GM19463 (cell line): ENCODE data around the gene EXOC5.

ENCODE experiments used
- ATAC-seq: cut with Tn5 transposase; IDR thresholded peaks from one replicate; pipeline ENCODE4 v1.9.1; 2021; ENCODE audit warnings: mild to moderate bottlenecking, moderate library complexity; ENCODE audit not compliant: unreplicated experiment

EXOC5 gene

DNA sequence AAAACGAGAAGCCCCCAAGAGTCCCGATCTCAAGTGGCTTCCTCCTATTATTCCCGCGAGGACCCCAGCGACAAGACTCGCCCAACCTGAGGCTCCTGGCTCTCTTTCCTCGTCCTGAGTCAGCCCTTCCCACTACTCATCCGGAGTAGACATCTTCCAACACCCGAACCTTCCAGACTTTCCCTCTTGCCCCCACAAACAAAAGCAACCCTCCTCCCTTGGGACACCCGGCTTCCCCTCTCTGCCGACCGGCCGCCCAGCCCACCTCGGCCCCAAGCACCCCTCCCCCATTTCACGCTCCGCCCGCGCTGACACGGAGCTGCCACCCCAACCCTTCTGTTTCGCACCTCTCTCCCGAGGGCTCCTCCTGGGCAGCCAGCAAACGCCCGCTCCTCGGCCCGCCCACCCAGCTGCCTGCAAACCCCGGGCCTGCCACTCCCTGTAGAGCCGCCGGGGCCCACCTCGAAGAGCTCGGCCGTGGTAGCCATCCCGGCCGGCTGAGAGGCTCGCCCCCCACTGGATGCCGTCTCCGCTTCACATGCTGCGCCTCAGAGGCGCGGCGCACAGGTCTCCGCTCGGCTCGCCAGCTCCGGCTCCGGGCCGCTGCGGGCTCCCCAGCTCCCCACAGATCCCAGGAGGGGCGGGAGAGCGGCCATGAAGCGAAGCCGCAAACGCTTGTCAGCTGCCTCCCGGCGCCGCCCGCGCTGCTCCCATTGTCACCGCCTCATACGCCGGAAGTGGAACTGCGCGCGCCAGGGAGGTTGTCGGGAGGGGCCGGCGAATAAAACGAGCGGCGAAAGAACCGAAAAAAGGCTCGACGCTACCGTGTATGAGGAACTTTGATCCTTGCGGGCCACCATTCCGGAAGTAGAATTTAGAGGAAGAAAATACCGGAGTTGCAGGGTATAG, at the start of gene EXOC5, which contains the start of gene AP5M1:
EXOC5 (minus strand) TSS at position 745 of the 909 bp plus-strand sequence; CDS start at position 488, 257 bp downstream.
AP5M1 (plus strand) TSS at position 811 of the 909 bp plus-strand sequence. CDS start 344 bp downstream, outside the sequence.
- peak; percentile 82 for ATAC-seq

GRCh38 chr14:57317248-57317833, 48.6 kb upstream of the EXOC5 start:
- ATAC-seq = no peak

GRCh38 chr14:57314396-57315089, 45.8 kb upstream of the EXOC5 start:
- no peak for ATAC-seq

- no peak for ATAC-seq
Observed at GRCh38 chr14:57302883-57303282, 34.2 kb upstream of the EXOC5 start.

- no peak for ATAC-seq
Observed at GRCh38 chr14:57299511-57299910, 30.8 kb upstream of the EXOC5 start.

GRCh38 chr14:57297852-57298251, 29.1 kb upstream of the EXOC5 start:
- no peak for ATAC-seq

GRCh38 chr14:57295239-57295638, 26.5 kb upstream of the EXOC5 start:
- ATAC-seq = no peak

DNA sequence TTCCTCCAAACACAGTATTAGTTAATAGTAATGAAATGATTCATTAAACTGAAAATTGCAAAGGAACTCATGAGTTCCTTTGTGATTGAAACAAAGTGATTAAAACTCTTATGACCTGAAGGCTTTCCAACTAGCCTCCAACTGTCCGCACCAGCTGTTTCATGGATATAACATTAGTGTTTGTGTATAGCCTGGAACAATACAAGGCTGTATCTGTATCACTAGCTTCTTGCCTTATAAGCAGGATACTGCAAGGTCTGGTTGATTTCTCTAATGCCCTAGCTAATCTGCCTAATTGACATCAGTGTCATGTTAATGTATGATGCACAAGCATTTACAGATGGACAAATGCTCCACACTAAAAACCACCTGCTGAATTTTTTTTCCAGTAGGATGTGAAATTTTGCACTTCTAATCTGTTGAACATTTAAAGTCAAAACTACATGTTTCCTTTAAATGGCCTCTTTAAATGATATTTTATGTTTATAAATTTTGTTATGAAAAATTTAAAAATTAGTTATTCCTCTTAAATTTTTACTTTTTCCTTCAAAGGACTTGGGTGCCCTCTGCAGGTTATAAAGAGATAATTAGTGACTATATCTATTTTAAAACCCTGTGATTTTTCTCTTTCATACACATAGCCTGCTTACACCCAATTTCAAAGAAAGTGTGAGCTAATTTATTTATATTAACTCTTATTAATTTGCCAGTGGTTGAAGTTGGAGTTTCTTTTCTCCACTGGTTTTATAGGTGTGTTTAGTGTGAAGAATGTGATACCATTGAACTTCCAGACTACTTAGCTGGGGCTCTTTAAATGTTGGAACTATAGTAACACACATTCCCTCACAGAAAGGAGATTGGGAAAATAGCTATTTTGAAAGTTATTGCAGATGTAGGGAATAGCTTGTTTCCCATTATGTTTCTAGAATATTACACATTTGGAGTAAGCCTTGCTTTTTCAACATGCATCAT, 25.4 kb upstream of the EXOC5 start:
- no peak for ATAC-seq

GRCh38 chr14:57291692-57292647, 23.3 kb upstream of the EXOC5 start:
- no peak for ATAC-seq

DNA sequence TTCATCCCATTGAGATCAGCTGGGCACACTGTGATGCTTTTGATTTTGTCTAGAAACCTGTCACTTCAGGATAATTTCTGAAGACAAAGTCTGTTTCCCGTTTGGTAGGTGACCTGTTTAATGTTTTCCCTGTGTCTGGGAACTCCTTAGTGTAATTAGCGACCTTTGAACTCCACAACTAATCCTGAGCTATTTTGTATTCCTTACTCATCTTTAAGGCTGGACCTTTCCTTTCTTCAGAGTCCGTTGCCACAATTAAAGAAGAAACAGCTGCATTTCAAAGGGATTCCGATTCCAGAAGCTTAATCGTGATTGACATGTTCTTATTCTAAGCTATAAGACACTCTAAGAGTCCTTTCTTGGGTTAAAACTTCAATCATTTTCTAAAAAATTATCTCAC, 22.0 kb upstream of the EXOC5 start:
- ATAC-seq = no peak

DNA sequence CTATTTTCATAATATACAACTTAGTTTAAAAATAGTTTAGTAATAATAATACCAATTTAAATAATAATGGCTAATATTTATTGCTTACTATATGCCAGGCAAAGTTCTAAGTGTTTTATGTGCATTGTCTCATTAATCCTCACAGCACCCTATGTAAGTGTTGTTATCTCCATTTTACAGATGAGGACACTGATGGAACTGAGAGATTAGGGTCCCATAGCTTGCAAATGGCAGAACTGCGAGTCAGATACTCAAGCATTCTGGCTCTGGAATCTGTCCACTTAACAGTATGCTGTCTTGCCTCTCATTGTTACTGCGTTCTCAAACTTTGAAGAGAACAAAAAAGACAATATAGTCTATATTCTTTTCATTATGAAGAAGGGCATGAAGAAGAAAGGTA, 19.0 kb upstream of the EXOC5 start:
- ATAC-seq = no peak

- no peak for ATAC-seq
Observed at GRCh38 chr14:57277062-57277461, 8.4 kb upstream of the EXOC5 start.

GRCh38 chr14:57275023-57275664, 6.4 kb upstream of the EXOC5 start:
- ATAC-seq = no peak

- no peak for ATAC-seq
Observed at GRCh38 chr14:57274551-57274950, 5.8 kb upstream of the EXOC5 start.

DNA sequence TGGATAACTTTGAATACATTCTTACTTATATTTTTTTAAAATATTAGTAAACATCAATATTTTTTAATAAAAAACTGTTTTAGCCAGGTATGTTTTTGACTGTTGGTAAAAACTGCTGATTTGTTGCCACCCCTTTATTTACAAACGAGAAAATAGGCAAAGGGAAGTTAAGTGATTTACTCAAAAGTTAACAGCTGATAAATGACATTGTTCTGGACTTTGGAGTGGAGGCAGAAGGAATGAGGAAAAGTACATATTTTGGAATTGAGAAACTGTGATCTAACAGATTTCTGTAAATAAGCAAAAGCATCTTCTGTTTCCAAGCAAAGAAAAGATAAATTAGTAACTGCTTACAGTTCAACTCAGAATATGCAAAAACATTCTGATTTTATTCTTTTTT, 4.5 kb upstream of the EXOC5 start:
- ATAC-seq = no peak

DNA sequence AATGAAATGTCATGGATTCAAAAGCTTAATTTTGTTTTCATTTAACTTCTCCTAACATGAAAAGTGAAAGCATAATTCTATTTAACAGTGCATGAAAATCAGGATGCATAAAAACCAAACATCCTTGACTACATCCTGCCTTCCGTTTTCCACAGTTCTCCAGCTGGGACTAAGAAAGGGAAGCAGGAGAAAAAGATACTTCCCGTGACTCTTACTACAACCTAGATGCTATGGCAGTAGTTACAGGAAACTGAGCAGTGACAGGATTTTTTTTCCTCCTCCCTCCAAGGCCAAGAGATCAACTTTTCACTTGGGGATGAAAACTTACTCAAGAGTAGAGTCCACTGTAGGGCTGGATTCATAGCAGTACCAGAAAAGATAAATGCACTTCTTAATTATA, 2.6 kb downstream of the EXOC5 start:
- ATAC-seq = no peak

DNA sequence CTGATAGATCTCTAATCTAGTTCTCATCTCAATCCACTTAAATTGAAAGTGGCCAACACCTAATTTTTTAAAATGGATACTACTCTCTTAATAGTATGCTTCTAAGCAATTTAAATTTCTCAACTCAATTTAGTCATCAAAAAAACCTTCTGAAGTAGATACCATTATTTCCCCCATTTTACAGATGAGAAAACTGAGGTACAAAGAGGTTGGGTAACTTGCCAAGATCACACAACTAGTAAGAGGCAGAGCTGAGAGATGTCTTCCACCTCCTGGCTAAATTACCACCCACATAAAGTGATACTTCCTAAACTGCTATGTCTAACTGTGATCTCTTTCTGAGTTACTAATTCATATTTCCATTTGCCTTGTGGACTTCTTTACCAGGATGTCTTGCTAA, 6.6 kb downstream of the EXOC5 start:
- no peak for ATAC-seq

- no peak for ATAC-seq
Observed at GRCh38 chr14:57261604-57262003, 7.1 kb downstream of the EXOC5 start.

GRCh38 chr14:57259672-57260071, 9.0 kb downstream of the EXOC5 start:
- no peak for ATAC-seq
